ENCODE measurements around the gene GATA5. TPM values are rescaled to one million over a fixed set of nuclear protein-coding genes. Genes with fewer than 3 reads are reported as not detected.

Gene GATA5, protein sequence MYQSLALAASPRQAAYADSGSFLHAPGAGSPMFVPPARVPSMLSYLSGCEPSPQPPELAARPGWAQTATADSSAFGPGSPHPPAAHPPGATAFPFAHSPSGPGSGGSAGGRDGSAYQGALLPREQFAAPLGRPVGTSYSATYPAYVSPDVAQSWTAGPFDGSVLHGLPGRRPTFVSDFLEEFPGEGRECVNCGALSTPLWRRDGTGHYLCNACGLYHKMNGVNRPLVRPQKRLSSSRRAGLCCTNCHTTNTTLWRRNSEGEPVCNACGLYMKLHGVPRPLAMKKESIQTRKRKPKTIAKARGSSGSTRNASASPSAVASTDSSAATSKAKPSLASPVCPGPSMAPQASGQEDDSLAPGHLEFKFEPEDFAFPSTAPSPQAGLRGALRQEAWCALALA
- total RNA-seq: 1.0 TPM
- polyA plus RNA-seq (ENCODE audit: insufficient read depth, low read depth, low replicate concordance): 6.9 TPM
- long read RNA-seq, donor 1, partial matches to known transcripts: 0 of 2 reads
- long read RNA-seq, donor 1, other reads (novel, unspliced or antisense): 0 of 2 reads
- long read RNA-seq, donor 2, partial matches to known transcripts: 0 of 3 reads
- long read RNA-seq, donor 2, other reads (novel, unspliced or antisense): 0 of 3 reads
- long read RNA-seq, donor 3, partial matches to known transcripts: 0 of 2 reads
- long read RNA-seq, donor 3, other reads (novel, unspliced or antisense): 0 of 2 reads
- long read RNA-seq, donor 4, partial matches to known transcripts: 0 of 2 reads
- long read RNA-seq, donor 4, other reads (novel, unspliced or antisense): 0 of 2 reads
- long read RNA-seq, donor 5: 0 reads
- long read RNA-seq, donor 6, partial matches to known transcripts: 0 of 1 reads
- long read RNA-seq, donor 6, other reads (novel, unspliced or antisense): 0 of 1 reads
- long read RNA-seq, donor 7, partial matches to known transcripts: 1 of 4 reads
- long read RNA-seq, donor 7, other reads (novel, unspliced or antisense): 1 of 4 reads
- long read RNA-seq, donor 8, partial matches to known transcripts: 0 of 1 reads
- long read RNA-seq, donor 8, other reads (novel, unspliced or antisense): 0 of 1 reads
- long read RNA-seq, donor 9: 0 reads
- long read RNA-seq, donor 10, partial matches to known transcripts: 0 of 3 reads
- long read RNA-seq, donor 10, other reads (novel, unspliced or antisense): 0 of 3 reads

DNA sequence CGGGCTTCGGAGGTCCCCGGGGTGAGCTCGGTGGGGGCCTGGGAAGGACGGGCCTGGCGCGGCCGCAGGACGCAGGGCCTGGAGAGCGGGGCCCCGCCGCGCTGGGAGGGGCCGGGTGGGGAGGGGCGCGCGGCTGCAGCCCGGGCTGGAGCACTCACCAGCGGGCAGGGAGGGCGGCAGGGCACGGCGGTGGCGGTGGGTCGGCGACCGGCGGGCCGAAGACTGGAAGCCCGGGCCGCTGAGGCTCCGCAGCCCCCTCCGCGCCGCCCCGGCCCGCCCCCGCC lies at the start of gene GATA5:
Gene GATA5 (minus strand): TSS at position 224 of the 284 bp plus-strand sequence. CDS start 474 bp downstream, outside the sequence.
- TF ChIP-seq, protein P1, sequence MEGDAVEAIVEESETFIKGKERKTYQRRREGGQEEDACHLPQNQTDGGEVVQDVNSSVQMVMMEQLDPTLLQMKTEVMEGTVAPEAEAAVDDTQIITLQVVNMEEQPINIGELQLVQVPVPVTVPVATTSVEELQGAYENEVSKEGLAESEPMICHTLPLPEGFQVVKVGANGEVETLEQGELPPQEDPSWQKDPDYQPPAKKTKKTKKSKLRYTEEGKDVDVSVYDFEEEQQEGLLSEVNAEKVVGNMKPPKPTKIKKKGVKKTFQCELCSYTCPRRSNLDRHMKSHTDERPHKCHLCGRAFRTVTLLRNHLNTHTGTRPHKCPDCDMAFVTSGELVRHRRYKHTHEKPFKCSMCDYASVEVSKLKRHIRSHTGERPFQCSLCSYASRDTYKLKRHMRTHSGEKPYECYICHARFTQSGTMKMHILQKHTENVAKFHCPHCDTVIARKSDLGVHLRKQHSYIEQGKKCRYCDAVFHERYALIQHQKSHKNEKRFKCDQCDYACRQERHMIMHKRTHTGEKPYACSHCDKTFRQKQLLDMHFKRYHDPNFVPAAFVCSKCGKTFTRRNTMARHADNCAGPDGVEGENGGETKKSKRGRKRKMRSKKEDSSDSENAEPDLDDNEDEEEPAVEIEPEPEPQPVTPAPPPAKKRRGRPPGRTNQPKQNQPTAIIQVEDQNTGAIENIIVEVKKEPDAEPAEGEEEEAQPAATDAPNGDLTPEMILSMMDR (IDR thresholded peaks at IDR 0.05; ENCODE audit: borderline replicate concordance, extremely low read depth, insufficient read depth): no peak
- peaks cover 0 to 3% (median 0%) of the 10 kb centered on the region in 3 donors for H3K4me1 ChIP-seq (ENCODE audit: control insufficient read depth in 2 of 3, insufficient read depth in 2 of 3, low read depth in 1 of 3, low read length in 3 of 3)
- no peak within 1 kb of the TSS for H3K27ac ChIP-seq (ENCODE audit: low read depth in 2 of 2, low read length in 2 of 2)
- H3K4me3 ChIP-seq (ENCODE audit: low read length in 3 of 3): peak within 1 kb of the TSS in 2 of 3 donors; percentile 26 to 37
- H3K27me3 ChIP-seq (ENCODE audit: control insufficient read depth, insufficient read depth, low read length): peaks cover 9% of the 10 kb centered on the region
- DNase-seq (no peak), FAIRE-seq (no peak)
- intact Hi-C loops (cut with DNase I): no loop called here
- H3K36me3 ChIP-seq (ENCODE audit: control insufficient read depth in 2 of 3, insufficient read depth in 3 of 3, low read length in 3 of 3): no peaks in the 10 kb centered on the region
- no peaks in the 10 kb centered on the region for H3K9me3 ChIP-seq (ENCODE audit: control insufficient read depth in 2 of 3, insufficient read depth in 1 of 3, low read length in 3 of 3)
- no peak within 1 kb of the TSS for H3K9ac ChIP-seq (ENCODE audit: low read length in 3 of 3)

DNA sequence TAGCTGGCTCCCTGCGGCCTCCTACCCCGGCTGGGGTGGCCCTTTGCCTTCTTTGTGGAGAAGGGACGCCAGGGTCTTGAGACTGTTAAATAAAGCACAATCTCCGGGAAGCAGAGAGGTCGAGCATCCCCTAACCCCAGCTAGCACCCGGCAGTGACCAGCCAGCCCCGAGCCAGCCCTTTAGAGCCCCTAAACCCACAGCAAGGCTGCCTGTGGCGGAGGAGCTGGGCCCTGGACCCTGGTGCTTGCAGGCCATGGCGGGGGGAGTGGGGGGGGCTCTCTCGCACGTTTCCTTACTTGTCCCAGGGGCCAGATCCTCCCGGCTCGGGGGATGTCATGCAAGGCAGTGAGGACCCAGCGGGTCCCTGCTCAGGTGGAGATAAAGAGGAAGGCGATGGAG lies 49.2 kb upstream of the GATA5 start:
- H3K4me1 ChIP-seq (ENCODE audit: control insufficient read depth in 2 of 3, insufficient read depth in 2 of 3, low read depth in 1 of 3, low read length in 3 of 3): no peaks in the 10 kb centered on the region
- H3K36me3 ChIP-seq (ENCODE audit: control insufficient read depth in 2 of 3, insufficient read depth in 3 of 3, low read length in 3 of 3): no peaks in the 10 kb centered on the region
- H3K9ac ChIP-seq (ENCODE audit: low read length in 3 of 3): no peak overlapping the region
- intact Hi-C loops (cut with DNase I): no loop called here
- TF ChIP-seq, protein P1 (IDR thresholded peaks at IDR 0.05; ENCODE audit: borderline replicate concordance, extremely low read depth, insufficient read depth): no peak
- no peak overlapping the region for H3K4me3 ChIP-seq (ENCODE audit: low read length in 3 of 3)
- no peak overlapping the region for H3K27ac ChIP-seq (ENCODE audit: low read depth in 2 of 2, low read length in 2 of 2)
- DNase-seq: no peak
- FAIRE-seq: no peak
- H3K27me3 ChIP-seq (ENCODE audit: control insufficient read depth, insufficient read depth, low read length): no peaks in the 10 kb centered on the region
- no peaks in the 10 kb centered on the region for H3K9me3 ChIP-seq (ENCODE audit: control insufficient read depth in 2 of 3, insufficient read depth in 1 of 3, low read length in 3 of 3)

DNA sequence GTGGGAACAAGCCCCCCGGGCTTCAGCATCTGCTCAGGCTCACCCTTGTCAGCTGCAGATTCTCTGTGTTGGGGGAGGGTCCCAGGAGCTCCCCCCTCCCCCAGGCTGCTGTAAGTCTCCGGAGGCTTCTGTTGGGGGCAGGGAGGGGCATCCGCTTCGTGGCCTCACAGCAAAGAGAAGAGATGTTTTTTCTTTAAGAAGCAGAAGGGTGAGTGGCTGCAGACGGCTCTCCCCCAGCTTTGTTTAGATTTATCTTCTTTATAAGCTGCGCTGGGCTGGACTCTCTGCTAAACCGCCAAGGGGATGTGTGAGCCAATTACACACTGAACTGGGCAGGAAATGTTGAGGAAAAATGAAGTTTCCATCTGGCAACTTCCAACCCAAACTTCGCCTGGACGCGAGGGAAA lies 48.7 kb upstream of the GATA5 start:
- H3K27me3 ChIP-seq (ENCODE audit: control insufficient read depth, insufficient read depth, low read length): no peaks in the 10 kb centered on the region
- intact Hi-C loops (cut with DNase I): no loop called here

More for the DNA sequence above, 48.7 kb upstream of the GATA5 start:
- Histone ChIP-seq H3K4me1 (ENCODE audit: control insufficient read depth in 2 of 3, insufficient read depth in 2 of 3, low read depth in 1 of 3, low read length in 3 of 3) (no peaks in the 10 kb centered on the region), H3K9ac (ENCODE audit: low read length in 3 of 3) (no peak overlapping the region), H3K27ac (ENCODE audit: low read depth in 2 of 2, low read length in 2 of 2) (no peak overlapping the region), H3K4me3 (ENCODE audit: low read length in 3 of 3) (no peak overlapping the region), H3K9me3 (ENCODE audit: control insufficient read depth in 2 of 3, insufficient read depth in 1 of 3, low read length in 3 of 3) (no peaks in the 10 kb centered on the region), H3K36me3 (ENCODE audit: control insufficient read depth in 2 of 3, insufficient read depth in 3 of 3, low read length in 3 of 3) (no peaks in the 10 kb centered on the region)
- DNase-seq (peak in 3 of 5 donors; percentile 64 to 73 (median 71)), FAIRE-seq (no peak)
- TF ChIP-seq, protein P1 (IDR thresholded peaks at IDR 0.05; ENCODE audit: borderline replicate concordance, extremely low read depth, insufficient read depth): no peak

All from kidney (tissue), 22 donors.